A673 (cell line): ENCODE measurements around the gene LNX1.

Source experiments
- CTCF ChIP-seq: fragments of 300-800, 200-600 bp; sonication (generic); conservative IDR thresholded peaks from 2 replicates; pipeline ENCODE4 v1.5.1; 2017; ENCODE audit warnings: low read depth, mild to moderate bottlenecking, antibody characterized with exemption, low read length, moderate library complexity, mixed read lengths
- EZH2 ChIP-seq: fragments of 200-600 bp; sonication (generic); IDR thresholded peaks from 2 replicates; pipeline ENCODE4 v1.6.1; 2017; ENCODE audit warnings: borderline replicate concordance, low read depth, mild to moderate bottlenecking, mixed read lengths, antibody characterized with exemption, low read length; ENCODE audit not compliant: poor library complexity, severe bottlenecking

GRCh38 chr4:53461244-53461643, 130.0 kb downstream of the LNX1 start:
- TF ChIP-seq CTCF, result no peak
- no peak for TF ChIP-seq EZH2
